ENCODE data around the gene C2. TPM values are rescaled to one million over a fixed set of nuclear protein-coding genes. Genes with fewer than 3 reads are reported as not detected.
"Not testable (repeated sequence)": the region's sequence is repeated elsewhere in the genome, so short reads cannot be mapped to it uniquely, and the experiment has no call there.

C2 gene
- total RNA-seq, 2 donors from 2014 or later, result 2.1 TPM; not detected in 1

- H3K9me3 ChIP-seq (ENCODE audit: control insufficient read depth, low read length, poor library complexity, severe bottlenecking), result no peaks in the 10 kb centered on the region
- DNase-seq (peak; percentile 72 to 81 (median 81)), ATAC-seq (peak; percentile 63)
- Mint-ChIP-seq H3K4me3 (peak within 1 kb of the TSS; percentile 90), H3K27ac (peak within 1 kb of the TSS; percentile 89), H3K27me3 (peaks cover 6% of the 10 kb centered on the region), H3K36me3 (ENCODE audit: low read depth) (peaks cover 3% of the 10 kb centered on the region), H3K4me1 (peaks cover 29% of the 10 kb centered on the region)
Measured at GRCh38 chr6:31901953-31902643, 25.4 kb upstream of the C2 start, which contains the start of gene ZBTB12. TSS of gene ZBTB12 (minus strand) at chr6:31902086. CDS start at chr6:31901305, 781 bp downstream.

GRCh38 chr6:31903957-31904356 is 23.6 kb upstream of the C2 start:
- H3K36me3 Mint-ChIP-seq (ENCODE audit: low read depth), result no peaks in the 10 kb centered on the region
- no peak overlapping the region for H3K4me3 Mint-ChIP-seq
- no peak for DNase-seq
- peaks cover 20% of the 10 kb centered on the region for H3K4me1 Mint-ChIP-seq
- no peak overlapping the region for H3K27ac Mint-ChIP-seq
- H3K9me3 ChIP-seq (ENCODE audit: control insufficient read depth, low read length, poor library complexity, severe bottlenecking), result no peaks in the 10 kb centered on the region
- peaks cover 6% of the 10 kb centered on the region for H3K27me3 Mint-ChIP-seq
- ATAC-seq, result no peak

- no peaks in the 10 kb centered on the region for H3K9me3 ChIP-seq (ENCODE audit: control insufficient read depth, low read length, poor library complexity, severe bottlenecking)
- H3K27ac Mint-ChIP-seq, result no peak overlapping the region
- no peak overlapping the region for H3K4me3 Mint-ChIP-seq
- peaks cover 13% of the 10 kb centered on the region for H3K4me1 Mint-ChIP-seq
- H3K27me3 Mint-ChIP-seq, result peaks cover 10% of the 10 kb centered on the region
- no peaks in the 10 kb centered on the region for H3K36me3 Mint-ChIP-seq (ENCODE audit: low read depth)
- ATAC-seq, result no peak
- no peak for DNase-seq
Measured at GRCh38 chr6:31905041-31905440, 22.5 kb upstream of the C2 start.

GRCh38 chr6:31906122-31906521 is 21.4 kb upstream of the C2 start:
- no peak overlapping the region for H3K27ac Mint-ChIP-seq
- ATAC-seq (no peak), DNase-seq (no peak)
- peaks cover 13% of the 10 kb centered on the region for H3K4me1 Mint-ChIP-seq
- H3K36me3 Mint-ChIP-seq (ENCODE audit: low read depth), result no peaks in the 10 kb centered on the region
- no peak overlapping the region for H3K4me3 Mint-ChIP-seq
- H3K9me3 ChIP-seq (ENCODE audit: control insufficient read depth, low read length, poor library complexity, severe bottlenecking), result no peaks in the 10 kb centered on the region
- H3K27me3 Mint-ChIP-seq, result peaks cover 14% of the 10 kb centered on the region

GRCh38 chr6:31906727-31907126 is 20.8 kb upstream of the C2 start:
- H3K9me3 ChIP-seq (ENCODE audit: control insufficient read depth, low read length, poor library complexity, severe bottlenecking); H3K36me3 Mint-ChIP-seq (ENCODE audit: low read depth); DNase-seq; H3K4me3 Mint-ChIP-seq; H3K27ac Mint-ChIP-seq; ATAC-seq: not testable (repeated sequence)
- Mint-ChIP-seq H3K27me3 (peaks cover 15% of the 10 kb centered on the region), H3K4me1 (peaks cover 13% of the 10 kb centered on the region)

GRCh38 chr6:31907158-31907813 is 20.2 kb upstream of the C2 start:
- no peaks in the 10 kb centered on the region for H3K9me3 ChIP-seq (ENCODE audit: control insufficient read depth, low read length, poor library complexity, severe bottlenecking)
- H3K36me3 Mint-ChIP-seq (ENCODE audit: low read depth), result no peaks in the 10 kb centered on the region
- ATAC-seq (no peak), DNase-seq (no peak)
- H3K4me3 Mint-ChIP-seq, result no peak overlapping the region
- peaks cover 21% of the 10 kb centered on the region for H3K27me3 Mint-ChIP-seq
- H3K4me1 Mint-ChIP-seq, result peaks cover 12% of the 10 kb centered on the region
- no peak overlapping the region for H3K27ac Mint-ChIP-seq

GRCh38 chr6:31908255-31908654 is 19.3 kb upstream of the C2 start:
- not testable (repeated sequence) for H3K4me1 Mint-ChIP-seq; H3K36me3 Mint-ChIP-seq (ENCODE audit: low read depth); H3K9me3 ChIP-seq (ENCODE audit: control insufficient read depth, low read length, poor library complexity, severe bottlenecking); H3K4me3 Mint-ChIP-seq; H3K27ac Mint-ChIP-seq; DNase-seq; ATAC-seq
- peaks cover 24% of the 10 kb centered on the region for H3K27me3 Mint-ChIP-seq

- Mint-ChIP-seq H3K36me3 (ENCODE audit: low read depth) (no peaks in the 10 kb centered on the region), H3K27me3 (peaks cover 24% of the 10 kb centered on the region), H3K4me3 (no peak overlapping the region), H3K27ac (no peak overlapping the region), H3K4me1 (peaks cover 4% of the 10 kb centered on the region)
- H3K9me3 ChIP-seq (ENCODE audit: control insufficient read depth, low read length, poor library complexity, severe bottlenecking), result no peaks in the 10 kb centered on the region
- ATAC-seq, result no peak
- no peak for DNase-seq
Measured at GRCh38 chr6:31908791-31909190, 18.7 kb upstream of the C2 start.

- H3K27ac Mint-ChIP-seq; H3K4me1 Mint-ChIP-seq; H3K9me3 ChIP-seq (ENCODE audit: control insufficient read depth, low read length, poor library complexity, severe bottlenecking); ATAC-seq; H3K4me3 Mint-ChIP-seq; H3K36me3 Mint-ChIP-seq (ENCODE audit: low read depth); DNase-seq: not testable (repeated sequence)
- H3K27me3 Mint-ChIP-seq, result peaks cover 24% of the 10 kb centered on the region
Measured at GRCh38 chr6:31909298-31909697, 18.2 kb upstream of the C2 start.

- H3K9me3 ChIP-seq (ENCODE audit: control insufficient read depth, low read length, poor library complexity, severe bottlenecking), result no peaks in the 10 kb centered on the region
- Mint-ChIP-seq H3K36me3 (ENCODE audit: low read depth) (peaks cover 6% of the 10 kb centered on the region), H3K27me3 (peaks cover 33% of the 10 kb centered on the region), H3K4me3 (no peak overlapping the region), H3K27ac (no peak overlapping the region), H3K4me1 (peaks cover 3% of the 10 kb centered on the region)
- DNase-seq (no peak), ATAC-seq (no peak)
Measured at GRCh38 chr6:31911826-31912585, 15.5 kb upstream of the C2 start.

- H3K27ac Mint-ChIP-seq, result no peak overlapping the region
- DNase-seq, result no peak
- H3K27me3 Mint-ChIP-seq, result peaks cover 25% of the 10 kb centered on the region
- no peak for ATAC-seq
- H3K36me3 Mint-ChIP-seq (ENCODE audit: low read depth), result peaks cover 6% of the 10 kb centered on the region
- no peak overlapping the region for H3K4me3 Mint-ChIP-seq
- H3K9me3 ChIP-seq (ENCODE audit: control insufficient read depth, low read length, poor library complexity, severe bottlenecking), result no peaks in the 10 kb centered on the region
- H3K4me1 Mint-ChIP-seq, result peaks cover 3% of the 10 kb centered on the region
Measured at GRCh38 chr6:31915351-31915750, 12.2 kb upstream of the C2 start.

- no peaks in the 10 kb centered on the region for H3K9me3 ChIP-seq (ENCODE audit: control insufficient read depth, low read length, poor library complexity, severe bottlenecking)
- Mint-ChIP-seq H3K36me3 (ENCODE audit: low read depth) (peaks cover 6% of the 10 kb centered on the region), H3K4me3 (no peak overlapping the region), H3K27ac (no peak overlapping the region), H3K4me1 (peaks cover 3% of the 10 kb centered on the region), H3K27me3 (peaks cover 24% of the 10 kb centered on the region)
- ATAC-seq, result no peak
- no peak for DNase-seq
Measured at GRCh38 chr6:31915756-31916155, 11.8 kb upstream of the C2 start.

- Mint-ChIP-seq H3K27ac (no peak overlapping the region), H3K4me1 (peaks cover 3% of the 10 kb centered on the region), H3K4me3 (no peak overlapping the region), H3K36me3 (ENCODE audit: low read depth) (peaks cover 6% of the 10 kb centered on the region), H3K27me3 (peaks cover 14% of the 10 kb centered on the region)
- DNase-seq (no peak), ATAC-seq (no peak)
- no peaks in the 10 kb centered on the region for H3K9me3 ChIP-seq (ENCODE audit: control insufficient read depth, low read length, poor library complexity, severe bottlenecking)
Measured at GRCh38 chr6:31918069-31918720, 9.3 kb upstream of the C2 start.

Measured in T-helper 17 cell (primary cell).